ENCODE results near the gene DENND1A.
"Not testable (repeated sequence)": the region's sequence is repeated elsewhere in the genome, so short reads cannot be mapped to it uniquely, and the experiment has no call there.

Gene DENND1A

GRCh38 chr9:123645762-123646161 lies 284.2 kb downstream of the DENND1A start:
- DNase-seq, result no peak

GRCh38 chr9:123645126-123645525 lies 284.8 kb downstream of the DENND1A start:
- DNase-seq, result no peak

- no peak for DNase-seq
These were observed 286.4 kb downstream of the DENND1A start for GRCh38 chr9:123643518-123643917.

GRCh38 chr9:123642291-123643278 lies 287.3 kb downstream of the DENND1A start:
- DNase-seq, result no peak

- DNase-seq, result no peak
These were observed 289.1 kb downstream of the DENND1A start for GRCh38 chr9:123640792-123641222.

- no peak for DNase-seq
These were observed 290.2 kb downstream of the DENND1A start for GRCh38 chr9:123639743-123640142.

- no peak for DNase-seq
These were observed 291.8 kb downstream of the DENND1A start for GRCh38 chr9:123637945-123638634.

- DNase-seq, result no peak
These were observed 292.4 kb downstream of the DENND1A start for GRCh38 chr9:123637606-123637944.

- DNase-seq, result not testable (repeated sequence)
These were observed 293.1 kb downstream of the DENND1A start for GRCh38 chr9:123636805-123637204.

- no peak for DNase-seq
These were observed 298.1 kb downstream of the DENND1A start for GRCh38 chr9:123631862-123632261.

- no peak for DNase-seq
These were observed 299.7 kb downstream of the DENND1A start for GRCh38 chr9:123630233-123630632.

GRCh38 chr9:123629531-123629930 lies 300.4 kb downstream of the DENND1A start:
- no peak for DNase-seq

- DNase-seq, result no peak
These were observed 307.1 kb downstream of the DENND1A start for GRCh38 chr9:123622711-123623241.

GRCh38 chr9:123620239-123620638 lies 309.7 kb downstream of the DENND1A start:
- DNase-seq, result no peak

GRCh38 chr9:123617952-123618678 lies 311.8 kb downstream of the DENND1A start:
- DNase-seq, result no peak

GRCh38 chr9:123617286-123617685 lies 312.6 kb downstream of the DENND1A start:
- DNase-seq, result no peak

GRCh38 chr9:123616707-123617106 lies 313.2 kb downstream of the DENND1A start:
- DNase-seq, result no peak

GRCh38 chr9:123615381-123615780 lies 314.5 kb downstream of the DENND1A start:
- no peak for DNase-seq

- no peak for DNase-seq
These were observed 315.3 kb downstream of the DENND1A start for GRCh38 chr9:123614306-123615263.

GRCh38 chr9:123611226-123611625 lies 318.7 kb downstream of the DENND1A start:
- no peak for DNase-seq

- no peak for DNase-seq
These were observed 320.1 kb downstream of the DENND1A start for GRCh38 chr9:123609844-123610243.

GRCh38 chr9:123608104-123608503 lies 321.8 kb downstream of the DENND1A start:
- DNase-seq, result no peak

Measured in NCI-H1048 (cell line).